HG03095 (cell line): ENCODE data around the gene GAGE1.
"Not testable (repeated sequence)": the region's sequence is repeated elsewhere in the genome, so short reads cannot be mapped to it uniquely, and the experiment has no call there.

Experiments
- ATAC-seq: cut with Tn5 transposase; IDR thresholded peaks from one replicate; pipeline ENCODE4 v1.9.1; 2021; ENCODE audit warnings: moderate library complexity; ENCODE audit not compliant: unreplicated experiment

Gene GAGE1, protein sequence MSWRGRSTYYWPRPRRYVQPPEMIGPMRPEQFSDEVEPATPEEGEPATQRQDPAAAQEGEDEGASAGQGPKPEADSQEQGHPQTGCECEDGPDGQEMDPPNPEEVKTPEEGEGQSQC

DNA sequence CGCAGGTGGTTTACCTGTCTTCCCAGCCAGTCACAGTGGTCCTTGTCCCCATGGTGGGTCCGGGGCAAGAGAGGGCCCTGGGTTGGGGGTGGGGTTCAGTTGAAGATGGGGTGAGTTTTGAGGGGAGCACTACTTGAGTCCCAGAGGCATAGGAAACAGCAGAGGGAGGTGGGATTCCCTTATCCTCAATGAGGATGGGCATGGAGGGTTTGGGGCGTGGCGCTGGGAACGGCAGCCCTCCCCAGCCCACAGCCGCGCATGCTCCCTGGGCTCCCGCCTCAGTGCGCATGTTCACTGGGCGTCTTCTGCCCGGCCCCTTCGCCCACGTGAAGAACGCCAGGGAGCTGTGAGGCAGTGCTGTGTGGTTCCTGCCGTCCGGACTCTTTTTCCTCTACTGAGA is at the start of gene GAGE1:
TSS of gene GAGE1 (plus strand) at position 301 of the 400 bp plus-strand sequence. CDS start 1,155 bp downstream, outside the sequence.
- not testable (repeated sequence) for ATAC-seq

DNA sequence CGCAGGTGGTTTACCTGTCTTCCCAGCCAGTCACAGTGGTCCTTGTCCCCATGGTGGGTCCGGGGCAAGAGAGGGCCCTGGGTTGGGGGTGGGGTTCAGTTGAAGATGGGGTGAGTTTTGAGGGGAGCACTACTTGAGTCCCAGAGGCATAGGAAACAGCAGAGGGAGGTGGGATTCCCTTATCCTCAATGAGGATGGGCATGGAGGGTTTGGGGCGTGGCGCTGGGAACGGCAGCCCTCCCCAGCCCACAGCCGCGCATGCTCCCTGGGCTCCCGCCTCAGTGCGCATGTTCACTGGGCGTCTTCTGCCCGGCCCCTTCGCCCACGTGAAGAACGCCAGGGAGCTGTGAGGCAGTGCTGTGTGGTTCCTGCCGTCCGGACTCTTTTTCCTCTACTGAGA is 47.8 kb upstream of the GAGE1 start, which contains the start of gene GAGE12E:
TSS of gene GAGE12E (plus strand) at position 301 of the 400 bp plus-strand sequence. CDS start 1,155 bp downstream, outside the sequence.
- not testable (repeated sequence) for ATAC-seq

DNA sequence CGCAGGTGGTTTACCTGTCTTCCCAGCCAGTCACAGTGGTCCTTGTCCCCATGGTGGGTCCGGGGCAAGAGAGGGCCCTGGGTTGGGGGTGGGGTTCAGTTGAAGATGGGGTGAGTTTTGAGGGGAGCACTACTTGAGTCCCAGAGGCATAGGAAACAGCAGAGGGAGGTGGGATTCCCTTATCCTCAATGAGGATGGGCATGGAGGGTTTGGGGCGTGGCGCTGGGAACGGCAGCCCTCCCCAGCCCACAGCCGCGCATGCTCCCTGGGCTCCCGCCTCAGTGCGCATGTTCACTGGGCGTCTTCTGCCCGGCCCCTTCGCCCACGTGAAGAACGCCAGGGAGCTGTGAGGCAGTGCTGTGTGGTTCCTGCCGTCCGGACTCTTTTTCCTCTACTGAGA is 38.3 kb upstream of the GAGE1 start, which contains the start of gene GAGE12F:
TSS of gene GAGE12F (plus strand) at position 301 of the 400 bp plus-strand sequence. CDS start 1,155 bp downstream, outside the sequence.
- ATAC-seq = not testable (repeated sequence)

DNA sequence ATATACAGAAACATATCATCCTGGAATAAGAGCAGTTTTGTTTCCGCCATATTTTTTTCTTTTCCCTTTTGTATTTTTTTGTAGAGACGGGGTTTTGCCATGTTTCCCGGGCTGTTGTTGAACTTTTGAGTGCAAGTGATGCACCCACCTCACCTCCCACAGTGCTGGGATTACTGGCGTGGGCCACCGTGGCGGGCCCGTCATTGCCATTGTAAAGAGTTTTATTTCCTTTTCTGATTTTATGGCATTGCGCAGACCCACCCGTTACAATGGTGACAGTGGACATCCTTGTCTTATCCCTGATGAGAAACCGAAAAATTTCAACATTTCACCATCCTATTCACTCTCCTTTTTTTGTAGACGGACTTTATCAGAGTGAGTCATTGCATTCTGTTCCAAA is 30.1 kb upstream of the GAGE1 start:
- ATAC-seq = not testable (repeated sequence)

DNA sequence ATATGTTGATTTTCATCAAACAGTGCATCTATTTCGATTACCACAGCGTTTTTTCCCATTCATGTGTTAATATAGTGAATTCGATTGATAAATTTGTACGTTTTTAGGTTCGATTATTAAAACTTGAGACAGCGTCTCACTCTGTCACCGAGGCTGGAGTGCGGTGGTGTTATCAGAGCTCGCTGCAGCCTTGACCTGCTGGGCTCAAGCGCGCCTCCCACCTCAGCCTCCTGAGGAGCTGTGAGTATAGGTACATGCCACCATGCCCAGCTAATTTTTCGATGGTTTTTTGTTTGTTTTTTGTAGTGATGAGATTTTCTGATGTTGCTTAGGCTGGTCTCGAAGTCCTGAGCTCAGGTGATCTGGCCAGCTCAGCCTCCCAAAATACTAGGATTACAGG is 29.7 kb upstream of the GAGE1 start:
- not testable (repeated sequence) for ATAC-seq

DNA sequence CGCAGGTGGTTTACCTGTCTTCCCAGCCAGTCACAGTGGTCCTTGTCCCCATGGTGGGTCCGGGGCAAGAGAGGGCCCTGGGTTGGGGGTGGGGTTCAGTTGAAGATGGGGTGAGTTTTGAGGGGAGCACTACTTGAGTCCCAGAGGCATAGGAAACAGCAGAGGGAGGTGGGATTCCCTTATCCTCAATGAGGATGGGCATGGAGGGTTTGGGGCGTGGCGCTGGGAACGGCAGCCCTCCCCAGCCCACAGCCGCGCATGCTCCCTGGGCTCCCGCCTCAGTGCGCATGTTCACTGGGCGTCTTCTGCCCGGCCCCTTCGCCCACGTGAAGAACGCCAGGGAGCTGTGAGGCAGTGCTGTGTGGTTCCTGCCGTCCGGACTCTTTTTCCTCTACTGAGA is 28.7 kb upstream of the GAGE1 start, which contains the start of gene GAGE12G:
TSS of gene GAGE12G (plus strand) at position 301 of the 400 bp plus-strand sequence. CDS start 1,155 bp downstream, outside the sequence.
- not testable (repeated sequence) for ATAC-seq

DNA sequence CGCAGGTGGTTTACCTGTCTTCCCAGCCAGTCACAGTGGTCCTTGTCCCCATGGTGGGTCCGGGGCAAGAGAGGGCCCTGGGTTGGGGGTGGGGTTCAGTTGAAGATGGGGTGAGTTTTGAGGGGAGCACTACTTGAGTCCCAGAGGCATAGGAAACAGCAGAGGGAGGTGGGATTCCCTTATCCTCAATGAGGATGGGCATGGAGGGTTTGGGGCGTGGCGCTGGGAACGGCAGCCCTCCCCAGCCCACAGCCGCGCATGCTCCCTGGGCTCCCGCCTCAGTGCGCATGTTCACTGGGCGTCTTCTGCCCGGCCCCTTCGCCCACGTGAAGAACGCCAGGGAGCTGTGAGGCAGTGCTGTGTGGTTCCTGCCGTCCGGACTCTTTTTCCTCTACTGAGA is 19.2 kb upstream of the GAGE1 start, which contains the start of gene GAGE12H:
TSS of gene GAGE12H (plus strand) at position 301 of the 400 bp plus-strand sequence. CDS start 1,155 bp downstream, outside the sequence.
- not testable (repeated sequence) for ATAC-seq

DNA sequence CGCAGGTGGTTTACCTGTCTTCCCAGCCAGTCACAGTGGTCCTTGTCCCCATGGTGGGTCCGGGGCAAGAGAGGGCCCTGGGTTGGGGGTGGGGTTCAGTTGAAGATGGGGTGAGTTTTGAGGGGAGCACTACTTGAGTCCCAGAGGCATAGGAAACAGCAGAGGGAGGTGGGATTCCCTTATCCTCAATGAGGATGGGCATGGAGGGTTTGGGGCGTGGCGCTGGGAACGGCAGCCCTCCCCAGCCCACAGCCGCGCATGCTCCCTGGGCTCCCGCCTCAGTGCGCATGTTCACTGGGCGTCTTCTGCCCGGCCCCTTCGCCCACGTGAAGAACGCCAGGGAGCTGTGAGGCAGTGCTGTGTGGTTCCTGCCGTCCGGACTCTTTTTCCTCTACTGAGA is 9.6 kb upstream of the GAGE1 start, which contains the start of gene GAGE2A:
TSS of gene GAGE2A (plus strand) at position 301 of the 400 bp plus-strand sequence. CDS start 1,155 bp downstream, outside the sequence.
- ATAC-seq = not testable (repeated sequence)

DNA sequence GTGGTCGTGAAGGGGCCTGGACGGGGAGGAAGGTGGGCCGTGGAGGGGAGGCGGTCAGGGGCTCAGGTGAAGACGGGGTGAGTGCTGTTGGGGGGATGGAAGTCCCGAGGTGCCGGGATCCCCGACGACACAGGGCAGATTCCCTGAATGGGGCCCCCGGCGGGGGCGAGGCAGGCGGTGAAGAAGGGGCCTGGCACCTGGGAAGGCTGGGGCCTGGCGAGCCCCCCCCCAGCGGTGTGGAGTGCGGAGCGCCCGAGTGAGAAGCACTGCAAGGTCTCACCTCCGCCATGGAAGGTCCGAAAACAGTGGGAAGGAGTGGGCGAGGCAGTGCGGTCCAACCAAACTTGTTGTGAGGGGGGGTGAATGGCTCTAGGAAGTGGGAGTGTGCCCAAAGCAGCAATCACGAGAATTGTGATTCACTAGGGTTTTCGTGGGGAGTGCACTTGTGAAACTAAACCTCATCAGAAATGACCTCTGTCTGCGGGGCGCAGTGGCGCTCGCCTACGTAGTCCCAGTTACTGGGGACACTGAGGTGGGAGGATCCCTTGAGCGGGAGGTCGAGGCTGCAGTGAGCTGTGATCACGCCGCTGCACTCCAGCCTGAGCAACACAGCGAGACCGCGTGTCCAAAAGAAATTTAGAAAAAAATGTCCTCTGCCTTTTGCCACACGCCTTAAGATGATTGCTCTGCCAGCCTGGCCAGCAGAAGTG is 8.9 kb upstream of the GAGE1 start:
- not testable (repeated sequence) for ATAC-seq

DNA sequence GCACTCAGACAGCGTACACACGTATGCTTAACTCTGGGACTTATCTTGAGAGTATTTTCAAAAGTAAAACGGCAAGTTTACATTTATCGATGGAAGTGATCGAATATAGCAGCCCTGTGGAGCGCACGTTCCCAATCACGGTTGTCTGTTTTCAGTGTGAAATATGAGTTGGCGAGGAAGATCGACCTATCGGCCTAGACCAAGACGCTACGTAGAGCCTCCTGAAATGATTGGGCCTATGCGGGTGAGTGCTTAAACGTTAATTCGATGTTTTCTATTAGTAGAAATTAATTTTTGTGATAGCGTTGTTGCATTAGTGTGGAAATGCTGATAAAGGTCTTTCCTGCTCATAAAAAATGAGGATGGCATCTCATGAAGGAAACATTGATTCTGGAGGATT is 8.3 kb upstream of the GAGE1 start:
- not testable (repeated sequence) for ATAC-seq

DNA sequence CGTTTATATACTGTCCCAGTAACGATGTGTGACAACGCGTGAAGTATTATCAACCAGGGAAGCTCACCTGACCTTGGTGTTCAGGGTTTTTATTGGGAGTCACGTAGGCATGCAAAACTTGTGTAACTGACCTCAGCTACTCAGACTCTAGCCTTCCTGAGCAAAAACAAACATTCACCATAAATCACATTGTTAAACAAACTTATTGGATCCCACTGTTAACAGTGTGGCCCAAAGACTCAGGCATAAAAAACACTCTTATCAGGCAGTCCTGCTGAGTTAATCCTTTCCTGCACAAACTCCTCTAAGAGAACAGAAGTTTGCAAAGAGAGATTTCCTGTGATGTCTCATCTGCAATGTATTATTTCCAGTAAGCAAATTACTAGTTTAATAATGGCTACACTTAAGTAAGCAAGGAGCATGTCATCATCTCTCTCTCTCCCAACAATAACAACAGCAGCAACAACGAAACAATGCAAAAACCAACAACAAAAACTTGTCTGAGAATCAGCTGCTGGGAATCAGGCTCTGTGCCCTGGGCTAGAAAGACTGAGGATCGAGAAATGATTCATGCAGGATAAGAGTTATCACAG is 12.0 kb downstream of the GAGE1 start:
- no peak for ATAC-seq

DNA sequence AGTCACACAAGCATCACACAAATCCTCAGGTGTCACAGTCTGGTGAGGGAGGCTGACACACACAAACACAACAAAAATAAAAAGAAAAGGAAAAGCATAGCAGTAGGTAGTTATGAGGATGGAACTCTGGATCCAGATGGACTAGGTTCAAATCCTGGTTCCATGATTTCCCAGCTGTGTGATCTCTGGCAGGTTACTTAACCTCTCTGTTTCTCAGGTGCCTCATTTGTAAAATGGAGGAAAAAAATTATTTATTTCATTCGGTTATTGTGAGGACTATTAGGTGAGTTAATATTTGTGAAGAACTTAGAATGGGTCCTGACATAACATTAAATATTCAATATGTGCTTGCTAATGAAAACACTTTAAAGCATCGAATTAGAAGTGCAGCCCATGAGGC is 19.8 kb downstream of the GAGE1 start:
- ATAC-seq = no peak

DNA sequence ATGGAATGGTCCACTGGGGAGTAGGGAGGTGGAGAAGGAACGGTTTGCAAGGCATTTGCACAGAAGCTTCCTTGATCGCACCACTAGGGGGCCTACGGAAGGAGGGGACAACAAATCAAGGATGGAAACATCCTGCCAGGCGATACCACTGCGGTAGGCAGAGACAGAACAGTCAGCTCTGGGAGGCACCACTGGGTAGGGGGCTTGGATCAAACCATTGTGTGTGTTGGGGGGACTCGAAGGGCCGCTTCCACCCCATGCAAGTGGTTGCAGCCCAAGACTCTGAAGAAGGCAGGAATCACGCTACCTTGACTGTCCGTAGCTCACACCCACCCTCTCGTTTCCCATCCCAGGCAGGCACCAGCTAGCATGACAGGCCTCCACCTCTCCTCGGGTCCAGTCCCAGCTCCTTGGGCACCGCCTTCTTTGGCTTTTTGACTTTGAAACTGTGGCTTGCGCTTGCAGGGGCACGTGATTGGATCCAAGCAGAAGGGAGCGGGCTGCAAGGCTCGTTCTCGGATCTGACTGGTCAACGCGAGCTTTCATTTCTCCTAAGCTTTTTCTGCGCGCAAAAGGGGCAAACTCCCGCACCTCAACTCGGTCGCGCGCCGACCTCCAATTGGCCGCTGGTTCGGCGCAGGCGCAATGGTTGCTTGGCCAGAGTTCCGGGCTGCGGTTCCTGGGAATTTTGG is 28.4 kb downstream of the GAGE1 start:
- no peak for ATAC-seq

DNA sequence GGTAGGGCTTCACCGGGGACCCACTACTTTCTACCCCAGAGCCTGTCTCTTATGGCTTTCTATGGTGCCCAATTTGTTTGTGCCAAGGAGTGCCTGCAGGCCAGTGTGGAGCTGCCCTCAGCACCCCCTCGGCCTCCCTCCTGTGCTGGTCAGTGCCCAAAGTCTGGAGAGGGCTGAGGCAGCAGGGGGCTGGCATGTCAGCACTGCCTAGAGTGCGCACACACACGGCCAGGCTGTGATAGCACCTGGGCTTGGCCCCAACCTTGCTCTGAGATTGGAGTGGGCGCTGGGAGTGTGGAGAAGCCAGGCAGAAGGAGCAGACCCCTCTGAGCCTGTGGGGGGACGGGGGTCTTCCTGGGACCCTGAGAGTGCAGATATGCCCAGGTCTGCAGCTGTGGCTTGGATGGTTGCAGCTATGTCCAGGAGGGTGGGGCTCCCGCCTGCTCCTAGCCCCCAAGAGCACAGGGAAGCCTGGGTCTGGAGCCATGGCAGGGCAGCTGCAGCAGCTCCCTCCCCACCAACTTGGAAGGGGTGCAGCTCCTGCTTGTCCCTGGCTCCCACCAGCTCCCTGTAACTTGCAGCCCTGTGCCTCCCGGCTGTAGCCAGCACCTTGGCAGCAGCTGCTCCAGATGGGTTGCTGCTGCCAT is 46.3 kb downstream of the GAGE1 start:
- no peak for ATAC-seq

DNA sequence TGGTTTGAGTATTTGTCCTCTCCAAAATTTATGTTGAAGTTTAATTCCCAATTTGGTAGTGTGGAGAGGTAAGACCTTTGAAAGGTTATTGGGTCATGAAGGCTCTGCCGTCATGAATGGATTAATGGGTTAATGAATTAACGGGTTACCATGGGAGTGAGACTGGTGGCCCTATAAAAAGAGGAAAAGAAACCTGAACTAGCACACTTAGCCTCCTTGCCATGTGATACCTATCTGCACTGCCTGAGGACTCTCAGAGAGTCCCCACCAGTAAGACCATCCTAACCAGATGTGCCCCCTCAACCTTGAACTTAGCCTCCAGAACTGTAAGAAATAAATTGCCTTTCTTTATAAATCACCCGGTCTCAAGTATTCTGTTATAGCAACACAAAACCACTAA is 57.7 kb downstream of the GAGE1 start:
- no peak for ATAC-seq
